GM18861 (cell line): ENCODE results near the gene PHF14.
A peak's percentile ranks its signal among the peaks of the same experiment; 100 is the strongest.

Source experiments
- ATAC-seq: cut with Tn5 transposase; IDR thresholded peaks from one replicate; pipeline ENCODE4 v1.9.1; 2021; ENCODE audit not compliant: unreplicated experiment

The PHF14 gene

GRCh38 chr7:11196143-11196542, 222.5 kb downstream of the PHF14 start:
- ATAC-seq, result no peak

- ATAC-seq, result no peak
Observed at GRCh38 chr7:11203224-11203623, 229.6 kb downstream of the PHF14 start.

GRCh38 chr7:11203683-11204082, 230.0 kb downstream of the PHF14 start:
- no peak for ATAC-seq

GRCh38 chr7:11206177-11206899, 232.7 kb downstream of the PHF14 start:
- ATAC-seq, result no peak

- ATAC-seq, result no peak
Observed at GRCh38 chr7:11207565-11207964, 233.9 kb downstream of the PHF14 start.

- no peak for ATAC-seq
Observed at GRCh38 chr7:11208883-11209465, 235.3 kb downstream of the PHF14 start.

GRCh38 chr7:11210374-11210773, 236.7 kb downstream of the PHF14 start:
- no peak for ATAC-seq

- peak; percentile 90 for ATAC-seq
Observed at GRCh38 chr7:11212080-11212711, 238.5 kb downstream of the PHF14 start.

GRCh38 chr7:11212816-11213215, 239.1 kb downstream of the PHF14 start:
- no peak for ATAC-seq

GRCh38 chr7:11213266-11213665, 239.6 kb downstream of the PHF14 start:
- no peak for ATAC-seq

- ATAC-seq, result no peak
Observed at GRCh38 chr7:11216276-11216675, 242.6 kb downstream of the PHF14 start.

GRCh38 chr7:11217848-11218565, 244.3 kb downstream of the PHF14 start:
- ATAC-seq, result no peak
